Stimulated activated CD8-positive, alpha-beta memory T cell treated with anti-CD3 and anti-CD28 coated beads, Interleukin-4, amount 100 ng/mL, for 24 hours (primary cell): ENCODE measurements around the gene IKZF4.
A peak's percentile ranks its signal among the peaks of the same experiment; 100 is the strongest.
"Not testable (repeated sequence)": the region's sequence is repeated elsewhere in the genome, so short reads cannot be mapped to it uniquely, and the experiment has no call there.

Source experiments
- DNase-seq: peaks from one replicate; pipeline ENCODE4 v3.0.0-alpha.2; 2020; ENCODE audit warnings: low read depth

Gene IKZF4

DNA sequence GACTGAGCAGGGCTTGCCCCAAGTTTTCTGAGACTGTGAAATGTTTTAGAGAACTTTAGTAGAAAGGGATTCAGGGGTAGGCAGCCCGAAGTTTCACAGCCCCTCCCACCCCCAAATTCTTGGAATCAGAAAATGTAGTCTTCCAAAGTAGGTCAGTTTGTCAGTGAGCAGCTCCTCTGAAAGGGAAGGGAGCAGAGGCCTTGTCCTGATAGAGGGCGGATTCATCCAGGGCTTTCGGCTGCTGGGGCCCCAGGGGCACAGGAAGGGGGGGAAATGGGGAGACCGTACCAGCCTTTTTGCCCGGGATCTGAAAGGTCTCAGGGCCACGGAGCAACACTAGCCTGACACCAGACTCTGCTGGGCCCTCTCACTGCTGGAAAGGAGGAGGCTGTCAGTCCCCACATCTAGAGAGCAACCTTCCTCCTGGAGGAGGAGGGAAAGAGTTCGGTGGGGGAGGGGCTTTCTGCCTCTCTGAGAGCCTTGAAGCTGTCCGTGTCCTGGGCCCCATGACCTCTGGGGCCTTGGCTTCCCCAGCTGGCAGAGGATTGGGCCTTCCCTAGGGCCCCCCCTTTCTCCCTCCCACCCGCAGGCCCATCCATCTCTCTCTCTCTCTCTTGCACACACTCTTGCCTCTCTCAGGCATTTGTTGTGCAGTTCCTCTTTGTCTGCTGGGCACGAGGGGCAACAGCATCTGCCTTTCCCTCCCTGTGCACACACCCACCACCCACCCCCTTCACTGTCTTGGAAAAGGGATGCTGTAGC, at the start of gene IKZF4:
Gene IKZF4 (plus strand): TSS at position 621 of the 762 bp plus-strand sequence. CDS start 451 bp downstream, outside the sequence.
- no peak for DNase-seq

DNA sequence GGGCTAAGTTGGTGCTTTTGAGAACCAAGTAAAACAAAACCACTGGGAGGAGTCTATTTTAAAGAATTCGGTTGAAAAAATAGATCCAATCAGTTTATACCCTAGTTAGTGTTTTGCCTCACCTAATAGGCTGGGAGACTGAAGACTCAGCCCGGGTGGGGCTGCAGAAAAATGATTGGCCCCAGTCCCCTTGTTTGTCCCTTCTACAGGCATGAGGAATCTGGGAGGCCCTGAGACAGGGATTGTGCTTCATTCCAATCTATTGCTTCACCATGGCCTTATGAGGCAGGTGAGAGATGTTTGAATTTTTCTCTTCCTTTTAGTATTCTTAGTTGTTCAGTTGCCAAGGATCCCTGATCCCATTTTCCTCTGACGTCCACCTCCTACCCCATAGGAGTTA, 48.8 kb upstream of the IKZF4 start:
- DNase-seq: no peak

DNA sequence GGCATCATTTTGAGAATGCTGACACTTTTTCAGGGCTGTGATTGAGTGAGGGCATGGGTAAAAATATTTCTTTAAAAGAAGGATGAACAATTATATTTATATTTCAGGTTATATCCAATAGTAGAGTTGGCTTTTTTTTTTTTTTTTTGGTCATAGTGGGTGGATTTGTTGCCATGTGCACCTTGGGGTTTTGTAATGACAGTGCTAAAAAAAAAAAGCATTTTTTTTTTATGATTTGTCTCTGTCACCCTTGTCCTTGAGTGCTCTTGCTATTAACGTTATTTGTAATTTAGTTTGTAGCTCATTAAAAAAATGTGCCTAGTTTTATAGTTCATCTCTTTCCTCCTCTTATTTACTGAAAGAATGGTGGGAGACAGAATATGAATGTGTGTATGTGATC, 48.4 kb upstream of the IKZF4 start:
- DNase-seq: no peak

- no peak for DNase-seq
Observed at GRCh38 chr12:55972911-55973598, 47.8 kb upstream of the IKZF4 start.

GRCh38 chr12:55973599-55974307, 47.1 kb upstream of the IKZF4 start, which contains the start of gene RAB5B:
TSS of gene RAB5B (plus strand) at chr12:55974078. CDS start at chr12:55986961, 12,883 bp downstream.
- peak; percentile 97 for DNase-seq

DNA sequence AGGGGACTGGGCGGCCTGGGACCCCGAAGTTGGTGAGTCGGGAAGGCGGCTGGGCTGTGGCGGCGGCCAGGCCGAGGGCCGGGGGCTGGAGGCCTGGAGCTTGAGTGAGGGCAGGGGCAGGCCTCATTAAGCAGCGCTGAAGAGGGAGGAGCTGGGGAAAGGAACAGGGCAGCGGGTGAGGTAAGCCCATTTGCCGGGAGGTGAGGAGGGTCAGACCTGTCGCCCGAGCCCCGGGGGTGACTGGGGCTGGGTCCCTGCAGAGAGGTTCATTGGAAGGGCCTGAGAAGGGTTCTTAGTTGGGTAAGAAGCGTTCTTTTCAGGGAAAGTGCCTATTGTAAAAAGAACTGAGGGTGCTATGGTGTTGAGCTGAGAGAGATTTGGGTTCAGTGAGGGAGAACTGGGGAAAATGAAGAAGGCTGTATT, 46.5 kb upstream of the IKZF4 start:
- no peak for DNase-seq

DNA sequence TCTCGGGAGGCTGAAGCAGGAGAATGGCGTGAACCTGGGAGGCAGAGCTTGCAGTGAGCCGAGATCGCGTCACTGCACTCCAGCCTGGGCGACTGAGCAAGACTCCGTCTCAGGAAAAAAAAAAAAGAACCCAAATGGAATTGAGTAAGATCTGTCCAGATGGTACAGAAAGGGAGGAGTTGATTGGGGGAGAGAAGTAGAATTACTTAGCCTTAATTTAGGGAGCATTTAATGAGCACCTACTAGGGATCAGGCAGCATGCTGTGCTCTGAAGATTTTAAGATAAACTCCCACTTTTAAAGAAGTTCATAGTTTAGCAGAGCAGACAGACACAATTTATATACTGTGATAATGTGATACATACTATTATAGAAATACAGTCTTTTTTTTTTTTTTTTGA, 42.5 kb upstream of the IKZF4 start:
- DNase-seq: no peak

DNA sequence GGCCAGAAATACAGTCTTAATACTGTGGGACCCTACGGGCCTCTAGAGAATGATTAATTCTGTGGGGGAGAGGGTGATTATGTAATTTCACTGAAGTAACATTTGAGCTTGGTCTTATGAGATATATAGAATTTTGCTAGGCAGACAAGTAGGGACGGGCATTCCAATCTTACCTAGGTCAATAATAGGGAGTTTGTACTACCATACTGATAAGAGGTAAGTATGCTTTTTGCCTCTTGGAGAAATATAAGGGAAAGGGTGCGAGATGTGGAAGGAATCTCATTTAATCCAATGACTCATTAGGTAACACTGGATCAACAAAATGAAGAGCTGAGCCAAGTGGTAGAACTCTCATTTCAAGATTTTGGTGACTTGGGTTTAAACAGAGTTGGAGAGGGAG, 41.8 kb upstream of the IKZF4 start:
- no peak for DNase-seq

DNA sequence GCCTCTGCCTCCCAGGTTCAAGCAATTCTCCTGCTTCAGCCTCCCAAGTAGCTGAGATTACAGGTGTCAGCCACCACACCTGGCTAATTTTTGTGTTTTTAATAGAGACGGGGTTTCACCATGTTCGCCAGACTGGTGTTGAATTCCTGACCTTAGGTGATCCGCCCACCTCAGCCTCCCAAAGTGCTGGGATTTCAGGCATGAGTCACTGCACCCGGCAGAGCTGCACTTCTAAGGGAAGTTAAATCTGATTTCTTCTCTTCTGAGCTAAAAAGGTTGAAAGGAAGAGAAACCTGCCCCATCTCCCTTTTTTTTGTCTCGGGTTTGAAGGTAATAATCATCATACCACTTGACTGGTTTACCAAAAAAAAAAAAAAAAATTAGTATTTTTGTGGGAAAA, 39.0 kb upstream of the IKZF4 start:
- DNase-seq: not testable (repeated sequence)

DNA sequence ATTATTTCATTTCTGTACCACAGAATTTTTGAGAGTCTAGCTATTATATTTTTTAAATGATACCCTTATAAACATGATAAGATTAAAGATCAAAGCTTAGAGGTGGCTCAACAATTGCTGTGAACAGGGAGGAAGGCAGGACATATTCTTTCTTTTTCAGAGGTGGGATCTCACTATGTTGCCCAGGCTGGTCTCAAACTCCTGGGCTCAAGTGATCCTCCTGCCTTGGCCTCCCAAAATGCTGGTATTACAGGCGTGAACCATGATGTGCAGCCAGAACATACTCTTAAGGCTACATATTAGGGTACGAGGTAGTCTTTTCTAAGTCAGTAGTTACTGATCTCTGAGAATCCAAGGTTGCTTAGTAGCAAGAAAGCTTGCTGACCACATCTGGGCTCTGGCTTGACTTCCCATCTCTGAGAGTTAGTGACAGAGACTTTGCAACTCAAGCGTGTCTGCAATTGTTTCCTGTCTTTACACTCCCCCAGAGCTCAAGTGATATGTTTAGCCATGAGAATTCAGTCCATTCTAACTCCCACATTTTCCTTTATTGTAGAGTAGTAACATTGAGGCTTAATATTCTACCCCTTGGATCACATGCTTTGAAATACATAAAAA, 38.4 kb upstream of the IKZF4 start:
- no peak for DNase-seq

GRCh38 chr12:55983232-55983842, 37.5 kb upstream of the IKZF4 start:
- DNase-seq: no peak

GRCh38 chr12:55984861-55985260, 36.0 kb upstream of the IKZF4 start:
- no peak for DNase-seq

DNA sequence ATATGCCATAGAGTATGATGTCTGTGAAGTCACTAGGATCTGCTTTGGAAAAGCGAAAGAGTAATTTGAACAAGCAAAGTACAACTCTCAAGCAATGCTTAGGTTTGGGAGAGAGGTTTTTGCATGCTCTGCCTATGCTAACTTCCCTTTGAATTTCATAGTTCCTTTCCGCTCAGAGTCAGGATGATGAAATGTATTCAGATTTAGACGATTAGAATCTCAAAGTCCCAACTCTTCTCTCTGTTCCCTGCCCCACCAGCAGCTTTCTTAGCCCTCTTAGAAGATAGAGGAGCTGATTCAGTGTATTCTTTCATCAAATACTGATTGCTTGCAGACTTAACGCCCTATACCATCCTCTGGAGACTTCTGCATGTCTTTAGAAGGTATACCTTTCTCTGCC, 35.5 kb upstream of the IKZF4 start:
- no peak for DNase-seq

GRCh38 chr12:55985976-55986375, 34.9 kb upstream of the IKZF4 start:
- DNase-seq: not testable (repeated sequence)

DNA sequence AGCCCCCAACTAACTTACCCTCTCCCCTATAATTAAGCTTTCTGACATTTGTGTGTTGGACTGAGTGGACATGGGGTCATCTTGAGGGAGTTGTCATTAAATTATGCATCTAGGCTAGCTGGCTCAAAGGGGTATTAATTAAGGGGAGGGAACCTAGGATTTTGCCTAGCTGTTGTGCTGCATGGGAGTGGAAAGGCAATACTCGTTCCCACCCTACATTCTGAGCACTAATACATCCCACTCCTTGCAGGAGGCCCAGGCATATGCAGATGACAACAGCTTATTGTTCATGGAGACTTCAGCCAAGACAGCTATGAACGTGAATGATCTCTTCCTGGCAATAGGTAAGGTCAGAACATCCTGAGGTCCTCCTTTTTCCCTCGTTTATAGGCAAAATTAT, 29.7 kb upstream of the IKZF4 start:
- DNase-seq: no peak

- no peak for DNase-seq
Observed at GRCh38 chr12:55993230-55993853, 27.5 kb upstream of the IKZF4 start.

GRCh38 chr12:55995366-55995765, 25.5 kb upstream of the IKZF4 start:
- no peak for DNase-seq

DNA sequence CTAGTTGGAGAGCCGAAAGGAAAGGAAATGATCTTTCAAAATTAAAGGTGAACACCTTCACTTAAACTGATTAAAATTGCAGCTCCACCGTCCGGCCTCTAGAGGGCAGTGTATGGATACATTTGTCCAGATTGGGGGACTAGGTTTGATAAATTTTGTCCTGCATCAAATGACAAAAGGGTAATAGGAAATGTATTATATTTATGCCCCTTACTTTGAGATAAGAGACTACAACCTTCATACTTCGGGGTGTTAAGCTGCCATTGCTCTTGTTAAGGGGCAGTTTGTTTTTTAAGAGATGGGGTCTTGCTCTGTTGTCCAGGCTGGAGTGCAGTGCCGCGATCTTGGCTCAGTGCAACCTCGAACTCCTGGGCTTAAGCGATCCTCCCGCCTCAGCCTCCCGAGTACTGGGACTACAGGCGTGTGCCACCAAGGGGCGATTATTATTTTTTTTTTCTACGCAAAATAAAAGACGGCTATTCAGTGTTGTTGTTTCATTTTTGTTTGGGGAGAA, 24.6 kb upstream of the IKZF4 start:
- DNase-seq: no peak

DNA sequence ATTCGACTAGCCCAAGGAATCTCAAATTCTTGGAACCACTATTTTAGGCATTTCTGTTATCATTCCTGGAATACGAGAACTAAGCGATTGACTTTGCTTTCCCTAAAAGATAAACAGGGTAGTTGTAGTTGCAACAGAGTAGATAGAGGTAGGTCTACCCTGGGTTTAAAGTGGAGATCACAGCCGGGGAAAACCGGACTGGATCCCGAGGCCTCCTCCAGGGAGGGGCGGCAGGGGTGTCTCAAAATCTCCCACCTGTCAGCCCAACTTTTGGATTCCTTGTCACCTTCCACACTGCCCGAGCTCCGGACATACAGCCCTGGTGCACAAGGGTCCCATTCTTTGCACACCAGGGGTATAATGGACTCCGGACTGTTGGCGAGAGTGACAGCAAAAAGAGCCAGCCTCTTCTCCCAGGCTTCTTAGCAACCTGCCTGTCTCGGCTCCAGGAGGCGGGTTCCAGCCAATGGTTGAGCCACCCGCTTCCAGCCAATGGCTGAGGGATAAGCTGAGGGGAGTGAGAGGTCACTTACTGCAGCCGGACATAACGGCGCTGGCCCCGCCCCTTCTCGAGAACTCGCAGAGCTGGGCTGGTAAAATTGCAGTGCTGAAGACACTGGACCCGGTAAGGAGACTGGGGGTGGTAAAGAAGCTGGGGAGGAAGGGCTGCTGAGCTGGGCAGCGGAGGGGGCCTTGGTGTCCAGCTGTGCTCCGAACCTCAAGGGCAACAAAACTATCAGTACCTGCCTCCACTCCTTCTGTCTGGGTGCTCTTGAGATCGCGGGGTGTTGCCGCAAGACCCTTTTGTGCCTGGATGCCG, 23.9 kb upstream of the IKZF4 start, which contains the start of gene SUOX:
Gene SUOX (plus strand): TSS at position 562 of the 820 bp plus-strand sequence. CDS start 4,946 bp downstream, outside the sequence.
- DNase-seq: peak; percentile 17

- DNase-seq: no peak
Observed at GRCh38 chr12:55997535-55997859, 23.3 kb upstream of the IKZF4 start.
